Bronchial epithelial cell (primary cell): ENCODE data around the gene LENG1. TPM values are rescaled to one million over a fixed set of nuclear protein-coding genes. Genes with fewer than 3 reads are reported as not detected.

Experiments used
- DNase-seq: peaks from one replicate; pipeline ENCODE4 v3.0.0-alpha.2; 2010; ENCODE audit warnings: low read depth
- FAIRE-seq: peaks from 2 replicates; lab custom pipeline; 2011; peaks lifted over from hg19 to GRCh38; lab: Jason Lieb, UNC
- H3K27me3 ChIP-seq: 2 replicates; pipeline ENCODE4 v1.5.1; 2011; ENCODE audit warnings: low read length; ENCODE audit not compliant: control insufficient read depth, insufficient read depth
- H3K36me3 ChIP-seq: 2 replicates; pipeline ENCODE4 v1.5.1; 2011; ENCODE audit warnings: low read length; ENCODE audit not compliant: control insufficient read depth, insufficient read depth
- H3K4me3 ChIP-seq: 2 replicates; pipeline ENCODE4 v1.5.1; 2011; ENCODE audit warnings: mild to moderate bottlenecking, low read depth, low read length, control low read depth
- CTCF ChIP-seq: IDR thresholded peaks from 2 replicates; pipeline ENCODE4 v1.5.1; 2011; ENCODE audit warnings: mild to moderate bottlenecking, moderate library complexity, low read length, control low read depth, inconsistent platforms; ENCODE audit not compliant: insufficient read depth, severe bottlenecking
- total RNA-seq: library from RNA; depleted of rRNA; stranded (reverse); fragments of >200 nt; gene quantifications from 2 replicates; pipeline ENCODE4 v1.2.1, GENCODE V29; 2014

LENG1 gene
- total RNA-seq, 1 donor from 2014 or later: 9.7 TPM

GRCh38 chr19:54123682-54124081 lies 35.8 kb downstream of the LENG1 start:
- Histone ChIP-seq H3K36me3 (peaks cover 27% of the 10 kb centered on the region), H3K4me3 (no peak overlapping the region), H3K27me3 (no peaks in the 10 kb centered on the region)
- FAIRE-seq (no peak), DNase-seq (no peak)
- no peak for TF ChIP-seq CTCF

GRCh38 chr19:54121259-54121658 lies 38.3 kb downstream of the LENG1 start:
- DNase-seq (no peak), FAIRE-seq (no peak)
- TF ChIP-seq CTCF: no peak
- H3K4me3 ChIP-seq: no peak overlapping the region
- H3K27me3 ChIP-seq: no peaks in the 10 kb centered on the region
- H3K36me3 ChIP-seq: peaks cover 27% of the 10 kb centered on the region

- no peaks in the 10 kb centered on the region for H3K27me3 ChIP-seq
- peak; percentile 91 for DNase-seq
- H3K4me3 ChIP-seq: peak within 1 kb of the TSS; percentile 45
- H3K36me3 ChIP-seq: peaks cover 10% of the 10 kb centered on the region
- peak; percentile 95 for FAIRE-seq
- TF ChIP-seq CTCF: no peak
These were observed 44.1 kb downstream of the LENG1 start, which contains the start of the genes PRPF31 and TFPT for GRCh38 chr19:54115109-54116063. TSS of gene PRPF31 (plus strand) at chr19:54115754. CDS start at chr19:54118279, 2,525 bp downstream. TSS of gene TFPT (minus strand) at chr19:54115657. CDS start at chr19:54115269, 388 bp downstream.

GRCh38 chr19:54114340-54115108 lies 45.0 kb downstream of the LENG1 start:
- H3K36me3 ChIP-seq: peaks cover 13% of the 10 kb centered on the region
- H3K27me3 ChIP-seq: no peaks in the 10 kb centered on the region
- DNase-seq (peak; percentile 15), FAIRE-seq (no peak)
- no peak for TF ChIP-seq CTCF
- peak overlapping the region; percentile 45 for H3K4me3 ChIP-seq

- TF ChIP-seq CTCF: no peak
- FAIRE-seq (no peak), DNase-seq (no peak)
- Histone ChIP-seq H3K27me3 (no peaks in the 10 kb centered on the region), H3K4me3 (no peak overlapping the region), H3K36me3 (peaks cover 20% of the 10 kb centered on the region)
These were observed 49.9 kb downstream of the LENG1 start for GRCh38 chr19:54109651-54110050.
